SK-N-SH (cell line): ENCODE measurements around the gene MAN2A2.

Experiments used
- CTCF ChIP-seq: fragments of 200-600 bp; sonication (generic); IDR thresholded peaks from 2 replicates; pipeline ENCODE4 v1.6.1; 2017; ENCODE audit warnings: antibody characterized with exemption, mild to moderate bottlenecking, moderate library complexity
- EP300 ChIP-seq, 2 experiments: IDR thresholded peaks; 2 replicates each; pipeline versions ENCODE4 v1.4.0 to v1.6.1; 2012; ENCODE audit warnings: borderline replicate concordance in 1 of 2, low read depth in 1 of 2, low read length in 1 of 2
- MAX ChIP-seq: IDR thresholded peaks from 2 replicates; pipeline ENCODE4 v1.4.0; 2012; ENCODE audit warnings: low read depth
- MXI1 ChIP-seq: IDR thresholded peaks from 2 replicates; pipeline ENCODE4 v1.6.1; 2012; ENCODE audit warnings: mild to moderate bottlenecking, low read depth, low read length, improper control_type of control experiment
- RAD21 ChIP-seq: IDR thresholded peaks from 2 replicates; pipeline ENCODE4 v1.6.1; 2012; ENCODE audit warnings: mild to moderate bottlenecking, low read length
- SIN3A ChIP-seq: IDR thresholded peaks from 2 replicates; pipeline ENCODE4 v1.6.1; 2012; ENCODE audit warnings: low read depth, mild to moderate bottlenecking, low read length, moderate library complexity, borderline replicate concordance

- TF ChIP-seq CTCF, result no peak
- TF ChIP-seq SIN3A, result no peak
- TF ChIP-seq EP300 (IDR thresholded peaks at IDR 0.05; ENCODE audit: borderline replicate concordance in 1 of 2, low read depth in 1 of 2, low read length in 1 of 2), result no peak
- TF ChIP-seq RAD21, result no peak
- TF ChIP-seq MAX, result no peak
- no peak for TF ChIP-seq MXI1
These were observed 43.4 kb downstream of the MAN2A2 start for GRCh38 chr15:90946538-90946937.
